HG03520 (cell line): ENCODE results near the gene COL1A2.

ENCODE experiments used
- ATAC-seq: cut with Tn5 transposase; IDR thresholded peaks from one replicate; pipeline ENCODE4 v1.9.1; 2021; ENCODE audit warnings: mild to moderate bottlenecking, moderate library complexity; ENCODE audit not compliant: unreplicated experiment

Gene COL1A2

DNA sequence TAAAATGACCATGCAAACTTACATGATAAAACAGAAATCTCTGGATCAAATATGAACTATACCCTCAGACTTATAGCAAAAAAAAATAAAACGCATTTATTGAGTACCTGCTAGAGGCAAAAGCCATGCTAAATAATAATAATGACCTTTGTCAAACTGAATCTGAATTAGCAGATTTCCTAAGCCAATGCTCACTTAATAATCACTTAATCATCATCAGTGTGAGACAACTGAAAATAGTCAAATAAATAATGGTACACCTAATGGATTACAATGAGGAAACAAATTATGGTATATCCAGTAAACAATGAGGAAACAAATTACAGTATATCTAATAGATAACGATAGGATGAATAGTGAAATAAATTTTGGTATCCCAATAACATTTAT lies 37.6 kb downstream of the COL1A2 start:
- ATAC-seq, result no peak

DNA sequence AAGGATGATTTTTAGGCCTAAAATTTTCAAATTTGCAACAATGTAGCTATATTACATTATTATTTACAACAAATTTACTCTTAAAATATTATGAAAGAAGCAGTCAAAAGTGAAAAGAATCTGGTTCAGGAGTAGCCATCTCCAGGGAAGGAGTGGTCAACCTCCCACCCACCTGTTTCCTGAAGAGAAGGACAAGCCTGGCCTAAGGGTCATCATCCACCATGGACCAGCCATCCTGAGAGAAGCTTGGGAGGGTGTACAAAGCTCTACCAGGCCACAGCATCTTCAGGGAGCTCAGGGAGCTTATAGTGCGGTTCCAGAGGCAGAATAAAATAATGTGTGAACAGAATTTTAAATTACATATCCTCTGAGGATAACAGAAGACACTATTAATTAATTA lies 38.1 kb downstream of the COL1A2 start:
- no peak for ATAC-seq

- no peak for ATAC-seq
Observed at GRCh38 chr7:94433224-94433623, 38.5 kb downstream of the COL1A2 start.

DNA sequence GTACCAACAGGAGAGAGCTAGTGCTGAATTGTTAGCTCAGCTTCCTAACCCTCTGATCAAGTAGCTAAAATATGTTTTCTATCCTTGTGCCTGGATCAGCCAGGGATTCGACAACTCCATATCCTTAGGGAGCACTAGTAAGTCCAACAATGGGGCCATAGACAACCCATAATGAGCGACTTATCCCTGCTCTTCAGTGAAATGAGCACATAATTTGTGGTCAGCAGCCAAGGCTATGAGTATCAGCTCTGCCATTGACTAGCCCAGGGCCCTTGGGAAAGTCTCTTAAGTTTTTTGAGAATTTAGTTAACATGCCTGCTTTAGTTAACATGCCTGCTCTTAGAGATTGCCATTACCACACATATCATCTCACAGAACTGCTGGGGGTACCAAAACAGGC lies 39.3 kb downstream of the COL1A2 start:
- no peak for ATAC-seq

- peak; percentile 92 for ATAC-seq
Observed at GRCh38 chr7:94436018-94436604, 41.4 kb downstream of the COL1A2 start.

DNA sequence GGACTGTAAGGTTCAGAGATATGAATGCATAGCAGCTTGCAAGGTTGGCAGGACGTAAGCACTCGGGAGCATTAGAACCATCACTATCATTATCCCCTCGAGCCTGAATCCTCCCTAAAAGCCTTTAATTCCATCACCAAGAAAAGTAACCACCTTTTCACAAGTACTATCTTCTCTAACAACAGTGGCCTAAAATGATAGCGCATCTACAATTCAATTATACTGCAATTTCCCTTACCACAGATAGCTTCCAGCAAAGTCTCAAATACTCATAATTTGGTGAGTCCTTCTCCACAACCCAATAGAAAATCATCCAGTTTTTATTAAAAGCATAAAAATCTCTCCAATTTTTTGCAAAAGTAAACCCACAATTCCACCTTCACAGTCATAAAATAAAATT lies 42.0 kb downstream of the COL1A2 start:
- ATAC-seq, result no peak

DNA sequence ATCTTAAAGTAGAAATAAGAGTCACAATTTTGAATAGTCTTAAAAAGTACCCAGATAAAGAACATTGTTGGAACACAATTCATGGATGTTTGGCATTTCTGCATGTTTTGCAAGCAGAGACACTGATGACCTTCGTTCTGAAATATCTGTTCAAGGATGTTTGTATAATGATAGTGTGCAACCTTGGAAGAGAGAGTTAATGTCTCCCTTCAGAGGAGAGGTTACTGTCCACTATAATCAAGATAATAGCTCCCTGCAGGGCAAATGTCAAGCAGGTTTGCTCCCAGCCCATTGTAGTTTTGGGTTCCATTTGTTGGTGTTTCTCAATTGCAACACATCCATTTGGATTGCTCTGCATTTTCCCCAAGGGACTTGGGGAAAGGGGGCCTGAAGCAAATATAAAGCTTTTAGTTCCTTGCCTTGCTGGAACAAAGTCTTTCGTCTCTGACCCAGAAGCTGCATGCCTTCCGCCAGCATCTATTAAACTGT lies 45.2 kb downstream of the COL1A2 start:
- ATAC-seq, result no peak

- no peak for ATAC-seq
Observed at GRCh38 chr7:94440451-94441039, 45.9 kb downstream of the COL1A2 start.

DNA sequence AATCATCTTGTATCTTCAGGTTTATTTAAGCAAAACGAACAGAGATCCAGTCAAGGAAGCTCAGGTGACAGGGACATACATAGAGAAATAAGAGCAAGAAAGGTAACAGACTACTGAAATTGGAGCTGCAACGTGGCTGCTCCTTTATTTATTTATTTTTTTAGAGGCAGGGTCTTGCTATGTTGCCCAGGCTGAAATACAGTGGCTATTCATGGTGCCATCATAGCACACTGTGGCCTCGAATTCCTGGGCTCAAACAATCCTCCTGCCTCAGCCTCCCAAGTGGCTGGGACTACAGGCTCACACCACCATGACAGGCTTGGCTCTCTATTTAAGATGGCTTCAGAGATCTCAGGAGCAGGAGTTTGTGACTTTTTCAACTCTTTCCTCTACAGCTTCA lies 46.4 kb downstream of the COL1A2 start:
- ATAC-seq, result no peak

- no peak for ATAC-seq
Observed at GRCh38 chr7:94442639-94443038, 47.9 kb downstream of the COL1A2 start.

DNA sequence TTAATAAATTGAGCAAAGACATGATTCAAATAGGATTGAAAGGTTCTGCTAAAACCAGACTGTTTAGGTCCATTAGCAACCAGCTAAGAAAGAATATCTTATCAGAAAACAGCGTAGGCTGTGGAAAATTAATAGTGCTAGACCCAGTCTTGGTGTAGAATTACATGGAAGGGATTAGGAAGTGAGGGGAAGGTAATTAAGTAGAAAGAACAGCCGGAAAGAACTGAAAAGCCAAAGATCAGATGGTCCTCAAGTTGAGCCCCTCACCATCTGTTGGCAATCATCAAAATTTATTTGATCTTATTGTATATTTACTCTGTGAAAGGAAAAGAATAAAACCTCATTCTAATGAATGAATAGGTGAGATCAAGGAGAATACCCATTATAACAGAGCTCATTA lies 50.1 kb downstream of the COL1A2 start:
- ATAC-seq, result no peak

DNA sequence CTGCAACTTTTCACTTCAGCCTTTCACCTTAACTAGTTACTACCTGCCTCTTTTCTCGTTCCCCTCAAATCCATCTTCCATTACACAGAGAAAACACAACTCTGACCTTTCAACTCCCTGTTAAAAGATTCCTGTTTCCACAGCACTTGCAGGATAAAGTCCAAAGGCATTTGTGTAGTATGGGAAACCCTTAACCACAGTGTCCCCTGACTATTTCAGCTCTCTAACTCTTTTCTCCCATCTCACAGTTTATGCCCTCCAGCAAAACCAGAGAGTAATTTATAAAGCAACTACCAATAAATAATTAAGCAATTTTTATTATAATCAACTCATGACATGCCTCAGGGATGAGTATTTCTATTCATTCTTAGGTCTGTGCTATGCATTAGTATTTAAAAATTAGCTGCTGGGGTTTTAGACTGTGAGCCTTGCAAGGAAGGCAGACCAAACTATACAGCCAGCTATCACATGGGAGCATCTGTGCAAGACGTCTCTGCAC lies 51.0 kb downstream of the COL1A2 start:
- no peak for ATAC-seq

GRCh38 chr7:94446308-94446707 lies 51.6 kb downstream of the COL1A2 start:
- no peak for ATAC-seq

GRCh38 chr7:94449151-94449725 lies 54.5 kb downstream of the COL1A2 start:
- ATAC-seq, result peak; percentile 63

GRCh38 chr7:94450044-94450697 lies 55.5 kb downstream of the COL1A2 start:
- ATAC-seq, result no peak

GRCh38 chr7:94451187-94451586 lies 56.5 kb downstream of the COL1A2 start:
- ATAC-seq, result no peak

DNA sequence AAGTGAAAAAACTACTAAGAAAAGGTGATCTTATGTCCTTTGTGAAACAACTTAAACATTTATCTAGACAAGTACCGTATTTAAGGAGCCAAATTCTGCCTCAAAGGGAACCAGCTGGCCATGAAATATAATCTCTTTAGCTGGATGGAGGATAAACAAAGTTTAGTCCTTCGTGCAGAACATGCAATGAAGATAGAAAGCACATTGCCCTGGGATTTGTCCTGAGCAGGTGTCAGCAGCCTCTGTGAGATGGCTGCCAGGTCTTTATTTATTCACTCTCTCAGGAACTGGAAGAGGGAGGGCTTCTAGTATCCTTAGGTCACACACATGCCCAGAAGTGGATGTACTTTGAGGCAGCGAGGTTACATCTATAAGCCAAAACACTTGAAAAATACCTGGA lies 57.5 kb downstream of the COL1A2 start:
- ATAC-seq, result no peak

DNA sequence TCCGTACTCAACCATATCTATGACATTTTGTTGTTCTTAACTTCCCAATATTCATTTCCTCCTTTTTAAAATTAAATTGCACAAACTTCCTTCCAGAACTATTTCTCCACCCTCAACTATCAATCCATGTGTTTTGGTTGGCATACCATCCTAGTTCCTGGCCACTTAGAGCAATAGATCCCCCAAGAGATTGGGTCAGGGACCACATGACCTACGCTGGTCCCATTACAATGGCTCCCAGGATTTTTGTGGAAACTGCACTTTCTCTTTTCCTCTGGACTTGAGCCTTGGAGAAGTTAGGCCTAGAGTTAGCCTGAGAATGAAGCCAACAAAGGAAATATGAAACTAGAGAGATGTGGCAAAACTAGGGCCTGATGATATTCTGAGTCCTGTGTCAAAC lies 59.2 kb downstream of the COL1A2 start:
- ATAC-seq, result no peak

DNA sequence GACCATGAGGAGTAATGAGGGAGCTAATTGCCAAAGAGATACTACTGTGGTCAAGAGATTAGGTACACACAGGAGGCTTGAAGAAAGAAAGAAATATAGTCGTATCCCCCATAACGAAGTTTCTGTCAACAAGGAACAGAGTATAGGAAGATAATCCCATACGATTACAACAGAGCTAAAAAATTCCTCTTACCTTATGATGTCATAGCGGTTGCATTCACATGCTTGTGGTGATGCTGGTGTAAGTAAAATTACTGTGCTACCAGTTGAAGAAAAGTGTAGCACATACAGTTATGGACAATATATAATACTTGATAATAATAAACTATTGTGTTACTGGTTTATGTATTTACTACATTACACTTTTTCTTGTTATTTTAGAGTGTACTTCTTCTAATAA lies 63.3 kb downstream of the COL1A2 start:
- ATAC-seq, result no peak

- ATAC-seq, result no peak
Observed at GRCh38 chr7:94466516-94466915, 71.8 kb downstream of the COL1A2 start.

DNA sequence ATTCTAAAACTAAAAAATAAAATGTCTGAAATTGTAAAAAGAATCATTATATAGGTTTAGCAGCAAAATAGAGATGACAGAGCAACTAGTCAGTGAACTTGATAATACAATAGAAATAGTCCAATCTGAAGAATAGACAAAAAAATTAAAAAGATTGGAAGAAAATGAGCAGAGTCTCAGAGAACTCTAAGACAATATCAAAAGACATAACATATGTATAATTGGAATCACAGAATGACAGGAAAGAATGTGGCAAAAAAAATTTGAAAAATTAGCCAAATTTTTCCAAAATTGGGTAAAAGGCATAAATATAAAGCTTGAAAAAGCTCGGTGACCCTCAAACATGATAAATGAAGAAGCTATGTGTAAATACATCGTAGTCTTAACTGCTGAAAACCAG lies 76.9 kb downstream of the COL1A2 start:
- no peak for ATAC-seq

GRCh38 chr7:94472608-94473007 lies 77.9 kb downstream of the COL1A2 start:
- no peak for ATAC-seq
